Measurements from ENCODE around the gene FLAD1.
A peak's percentile ranks its signal among the peaks of the same experiment; 100 is the strongest.

FLAD1 gene

GRCh38 chr1:154948079-154948478, 35.1 kb upstream of the FLAD1 start:
- no peak overlapping the region for H3K4me3 ChIP-seq (ENCODE audit: low read depth, low read length)
- DNase-seq (ENCODE audit: low read depth): no peak

GRCh38 chr1:154951901-154952657, 31.1 kb upstream of the FLAD1 start:
- H3K4me3 ChIP-seq (ENCODE audit: low read depth, low read length): no peak overlapping the region
- DNase-seq (ENCODE audit: low read depth): no peak

- no peak overlapping the region for H3K4me3 ChIP-seq (ENCODE audit: low read depth, low read length)
These were observed 30.5 kb upstream of the FLAD1 start for GRCh38 chr1:154952664-154953063.

GRCh38 chr1:154953611-154954038, 29.5 kb upstream of the FLAD1 start:
- DNase-seq (ENCODE audit: low read depth): no peak
- H3K4me3 ChIP-seq (ENCODE audit: low read depth, low read length): no peak overlapping the region

More at GRCh38 chr1:154952664-154953063, 30.5 kb upstream of the FLAD1 start:
- no peak for DNase-seq (ENCODE audit: low read depth)

DNA sequence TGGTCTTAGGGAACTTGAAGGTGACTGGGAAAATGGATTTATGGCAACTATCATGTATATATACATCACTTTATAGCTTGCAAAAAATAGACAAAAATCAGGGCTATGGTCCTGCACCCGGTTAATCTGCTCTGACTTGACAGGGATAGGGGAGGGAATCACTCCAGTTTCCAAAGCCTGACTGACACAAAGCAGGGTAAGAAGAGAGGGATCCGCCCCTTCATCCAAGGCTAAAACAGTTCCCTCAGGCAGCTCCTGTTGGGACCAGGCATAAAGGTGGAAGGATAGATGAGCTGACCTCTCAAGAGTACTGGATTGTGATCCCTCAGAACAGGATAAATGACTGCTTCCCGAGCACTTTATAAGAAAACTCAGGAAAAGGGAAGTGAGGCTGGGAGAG, 28.6 kb upstream of the FLAD1 start:
- DNase-seq (ENCODE audit: low read depth): no peak
- H3K4me3 ChIP-seq (ENCODE audit: low read depth, low read length): no peak overlapping the region

GRCh38 chr1:154955039-154955717, 28.0 kb upstream of the FLAD1 start:
- H3K4me3 ChIP-seq (ENCODE audit: low read depth, low read length): peak overlapping the region; percentile 65
- no peak for DNase-seq (ENCODE audit: low read depth)

GRCh38 chr1:154955718-154956543, 27.2 kb upstream of the FLAD1 start, which contains the start of gene PBXIP1:
Gene PBXIP1 (minus strand): TSS chr1:154956099. CDS start chr1:154953721, 2,378 bp downstream.
- DNase-seq (ENCODE audit: low read depth): peak; percentile 63

DNA sequence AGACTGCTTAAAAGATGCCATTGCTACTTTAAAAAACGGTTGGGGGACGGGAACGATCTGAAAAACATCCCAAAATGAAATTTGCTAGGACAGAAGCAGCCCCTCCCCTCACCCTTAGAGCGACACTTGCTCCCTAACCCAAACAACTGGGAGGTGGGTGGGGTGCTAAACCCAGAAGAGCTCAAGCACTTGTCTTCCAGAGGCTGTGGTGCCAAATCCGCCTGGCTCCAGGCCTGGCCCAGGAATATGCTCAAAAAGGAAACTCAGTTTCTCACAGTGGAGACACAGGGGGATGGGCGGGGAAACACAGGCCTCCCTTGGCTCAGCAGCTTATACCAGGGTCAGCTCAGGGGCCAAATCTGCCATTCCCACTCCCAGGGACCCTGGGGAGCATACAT, 26.6 kb upstream of the FLAD1 start:
- peak overlapping the region; percentile 65 for H3K4me3 ChIP-seq (ENCODE audit: low read depth, low read length)
- no peak for DNase-seq (ENCODE audit: low read depth)

More at GRCh38 chr1:154955718-154956543, 27.2 kb upstream of the FLAD1 start, which contains the start of gene PBXIP1:
- peak within 1 kb of the TSS; percentile 65 for H3K4me3 ChIP-seq (ENCODE audit: low read depth, low read length)

GRCh38 chr1:154957091-154957657, 26.0 kb upstream of the FLAD1 start:
- no peak for DNase-seq (ENCODE audit: low read depth)
- H3K4me3 ChIP-seq (ENCODE audit: low read depth, low read length): no peak overlapping the region

- no peak for DNase-seq (ENCODE audit: low read depth)
- no peak overlapping the region for H3K4me3 ChIP-seq (ENCODE audit: low read depth, low read length)
These were observed 25.1 kb upstream of the FLAD1 start for GRCh38 chr1:154958036-154958435.

- H3K4me3 ChIP-seq (ENCODE audit: low read depth, low read length): no peak overlapping the region
These were observed 24.3 kb upstream of the FLAD1 start for GRCh38 chr1:154958681-154959425.

GRCh38 chr1:154959426-154959780, 23.7 kb upstream of the FLAD1 start:
- no peak for DNase-seq (ENCODE audit: low read depth)

More at GRCh38 chr1:154958681-154959425, 24.3 kb upstream of the FLAD1 start:
- no peak for DNase-seq (ENCODE audit: low read depth)

DNA sequence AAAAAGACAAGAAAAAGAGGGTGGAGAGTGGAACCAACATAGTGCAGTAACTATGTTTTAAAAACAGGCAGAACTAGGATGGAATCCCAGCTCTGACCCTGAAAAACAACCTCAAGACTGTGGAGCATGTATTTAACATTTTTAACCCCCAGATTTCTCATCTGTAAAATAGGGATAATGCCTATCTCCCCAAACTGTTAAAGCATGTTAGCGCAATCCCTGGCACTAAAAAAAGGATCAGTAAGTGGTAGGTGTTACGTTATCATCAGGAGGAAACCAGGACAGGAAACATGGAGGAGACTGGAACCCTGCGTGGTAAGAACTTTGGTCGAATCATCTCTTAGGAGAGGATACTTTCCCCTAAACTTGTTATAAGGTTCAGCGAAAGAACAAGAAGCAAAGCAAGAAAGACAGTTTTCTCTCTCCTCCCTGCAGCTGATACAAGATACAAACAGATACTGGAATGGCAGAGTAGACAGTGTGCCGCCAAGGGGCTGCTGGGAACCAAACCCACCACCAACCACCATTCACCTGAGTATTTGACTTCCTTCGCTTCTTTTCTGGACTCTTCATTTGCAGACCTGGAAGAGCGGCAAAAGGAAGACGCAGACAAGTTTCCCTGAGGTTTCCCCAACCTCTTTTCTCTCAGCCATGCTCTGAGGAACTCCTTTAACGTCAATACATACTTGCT, 22.6 kb upstream of the FLAD1 start:
- no peak for DNase-seq (ENCODE audit: low read depth)
- H3K4me3 ChIP-seq (ENCODE audit: low read depth, low read length): peak overlapping the region; percentile 67

More at GRCh38 chr1:154959426-154959780, 23.7 kb upstream of the FLAD1 start:
- no peak overlapping the region for H3K4me3 ChIP-seq (ENCODE audit: low read depth, low read length)

- H3K4me3 ChIP-seq (ENCODE audit: low read depth, low read length): peak within 1 kb of the TSS; percentile 67
- DNase-seq (ENCODE audit: low read depth): no peak
These were observed 21.7 kb upstream of the FLAD1 start, which contains the start of gene PYGO2 for GRCh38 chr1:154961207-154962155. Gene PYGO2 (minus strand): TSS chr1:154961782. CDS start chr1:154961576, 206 bp downstream.

GRCh38 chr1:154962156-154962749, 20.9 kb upstream of the FLAD1 start:
- DNase-seq (ENCODE audit: low read depth): no peak
- peak overlapping the region; percentile 67 for H3K4me3 ChIP-seq (ENCODE audit: low read depth, low read length)

DNA sequence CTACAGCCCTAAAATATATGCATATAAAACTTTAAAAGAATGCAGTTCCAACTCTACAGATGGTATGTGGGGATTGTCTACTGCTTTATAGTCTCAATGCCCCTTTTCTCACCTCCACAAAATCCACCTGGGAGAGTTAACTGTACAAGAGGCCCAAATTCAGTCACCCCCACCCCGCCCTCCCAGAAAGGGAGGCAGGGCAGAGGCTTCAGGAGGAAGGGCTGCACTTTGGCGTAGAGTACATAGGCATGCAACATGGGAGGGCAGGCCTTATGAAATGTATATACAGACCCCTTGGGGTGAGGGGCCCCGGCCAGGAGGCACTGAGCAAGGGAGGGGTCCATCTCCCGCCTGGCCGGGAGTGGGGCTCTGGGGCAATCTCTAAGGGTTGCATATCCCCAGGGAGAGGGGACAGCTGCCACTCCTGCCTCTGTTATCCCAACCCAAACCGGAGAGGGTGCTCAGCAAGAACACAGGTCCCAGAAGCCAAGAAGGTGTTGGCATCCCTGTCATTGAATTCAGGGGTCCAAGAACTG, 20.3 kb upstream of the FLAD1 start:
- H3K4me3 ChIP-seq (ENCODE audit: low read depth, low read length): no peak overlapping the region
- DNase-seq (ENCODE audit: low read depth): no peak
